ENCODE results near the gene SLC26A8. TPM values are rescaled to one million over a fixed set of nuclear protein-coding genes. Genes with fewer than 3 reads are reported as not detected.

The SLC26A8 gene
- total and polyA plus RNA-seq, 2 experiments from 2014 or later = 0.89 to 2.9 TPM

DNA sequence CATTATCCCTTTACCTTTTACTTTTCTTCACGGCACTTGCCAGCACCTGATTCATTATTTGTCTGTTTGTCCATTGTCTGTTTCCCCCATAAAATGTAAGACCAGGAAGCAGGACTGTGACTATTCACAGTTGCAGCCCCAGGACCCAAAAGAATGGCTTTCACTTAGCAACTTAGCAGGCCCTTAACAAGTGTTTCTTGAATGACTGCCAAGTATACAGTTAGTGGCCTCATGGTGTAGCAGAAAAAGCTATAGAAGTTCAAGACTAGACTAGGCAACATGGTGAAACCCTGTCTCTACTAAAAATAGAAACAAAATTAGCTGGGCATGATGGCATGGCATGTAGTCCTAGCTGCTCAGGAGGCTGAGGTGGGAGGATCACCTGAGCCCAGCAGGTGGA is 4.3 kb downstream of the SLC26A8 start:
- ATAC-seq = no peak
- no peaks in the 10 kb centered on the region for H3K79me2 ChIP-seq (replicated peaks; ENCODE audit: insufficient read depth)

DNA sequence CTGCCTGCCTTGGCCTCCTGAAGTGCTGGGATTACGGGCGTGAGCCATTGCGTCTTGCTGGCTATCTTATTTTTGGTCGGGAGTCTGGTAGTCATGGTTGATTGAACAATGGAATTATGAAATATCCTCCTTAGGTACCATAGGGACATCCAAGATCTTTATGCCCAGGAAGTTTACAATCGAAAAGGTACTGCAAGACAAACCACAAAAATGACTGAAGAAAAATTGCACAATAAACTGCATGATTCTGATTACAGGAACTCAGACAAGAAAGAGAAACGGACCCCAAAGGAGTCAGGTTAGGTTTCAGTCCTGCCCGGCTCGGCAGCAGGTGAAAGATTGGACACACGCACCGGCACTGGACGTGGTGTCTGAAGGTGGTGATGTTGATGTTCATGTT is 5.3 kb downstream of the SLC26A8 start:
- no peak overlapping the region for H2AFZ ChIP-seq
- ATAC-seq = no peak
- Mint-ChIP-seq H3K4me1 (peaks cover 9% of the 10 kb centered on the region), H3K27ac (no peak overlapping the region), H3K4me3 (no peak overlapping the region), H3K36me3 (ENCODE audit: low read depth) (no peaks in the 10 kb centered on the region), H3K9me3 (no peaks in the 10 kb centered on the region), H3K27me3 (ENCODE audit: insufficient read depth, low read depth, poor library complexity) (peaks cover 9% of the 10 kb centered on the region)
- H3K27me3 ChIP-seq (ENCODE audit: insufficient read depth) = no peaks in the 10 kb centered on the region
- no peaks in the 10 kb centered on the region for H3K9me2 ChIP-seq (ENCODE audit: insufficient read depth)
- no peak for DNase-seq (ENCODE audit: low spot score)
- no peak overlapping the region for H3K4me3 ChIP-seq
- no peaks in the 10 kb centered on the region for H3K36me3 ChIP-seq (ENCODE audit: insufficient read depth)
- TF ChIP-seq NANOG (IDR thresholded peaks at IDR 0.05; ENCODE audit: borderline replicate concordance) (no peak), STAT1 (IDR thresholded peaks at IDR 0.05; ENCODE audit: unreplicated experiment) (no peak), POLR2AphosphoS5 (IDR thresholded peaks at IDR 0.05; ENCODE audit: low read depth) (no peak), ZNF114 (CRISPR knock-in tag; IDR thresholded peaks at IDR 0.05) (no peak), JUNB (IDR thresholded peaks at IDR 0.05; ENCODE audit: unreplicated experiment) (no peak)
- TF ChIP-seq, protein P1, sequence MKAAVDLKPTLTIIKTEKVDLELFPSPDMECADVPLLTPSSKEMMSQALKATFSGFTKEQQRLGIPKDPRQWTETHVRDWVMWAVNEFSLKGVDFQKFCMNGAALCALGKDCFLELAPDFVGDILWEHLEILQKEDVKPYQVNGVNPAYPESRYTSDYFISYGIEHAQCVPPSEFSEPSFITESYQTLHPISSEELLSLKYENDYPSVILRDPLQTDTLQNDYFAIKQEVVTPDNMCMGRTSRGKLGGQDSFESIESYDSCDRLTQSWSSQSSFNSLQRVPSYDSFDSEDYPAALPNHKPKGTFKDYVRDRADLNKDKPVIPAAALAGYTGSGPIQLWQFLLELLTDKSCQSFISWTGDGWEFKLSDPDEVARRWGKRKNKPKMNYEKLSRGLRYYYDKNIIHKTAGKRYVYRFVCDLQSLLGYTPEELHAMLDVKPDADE (IDR thresholded peaks at IDR 0.05) = no peak
- TF ChIP-seq, protein P2, sequence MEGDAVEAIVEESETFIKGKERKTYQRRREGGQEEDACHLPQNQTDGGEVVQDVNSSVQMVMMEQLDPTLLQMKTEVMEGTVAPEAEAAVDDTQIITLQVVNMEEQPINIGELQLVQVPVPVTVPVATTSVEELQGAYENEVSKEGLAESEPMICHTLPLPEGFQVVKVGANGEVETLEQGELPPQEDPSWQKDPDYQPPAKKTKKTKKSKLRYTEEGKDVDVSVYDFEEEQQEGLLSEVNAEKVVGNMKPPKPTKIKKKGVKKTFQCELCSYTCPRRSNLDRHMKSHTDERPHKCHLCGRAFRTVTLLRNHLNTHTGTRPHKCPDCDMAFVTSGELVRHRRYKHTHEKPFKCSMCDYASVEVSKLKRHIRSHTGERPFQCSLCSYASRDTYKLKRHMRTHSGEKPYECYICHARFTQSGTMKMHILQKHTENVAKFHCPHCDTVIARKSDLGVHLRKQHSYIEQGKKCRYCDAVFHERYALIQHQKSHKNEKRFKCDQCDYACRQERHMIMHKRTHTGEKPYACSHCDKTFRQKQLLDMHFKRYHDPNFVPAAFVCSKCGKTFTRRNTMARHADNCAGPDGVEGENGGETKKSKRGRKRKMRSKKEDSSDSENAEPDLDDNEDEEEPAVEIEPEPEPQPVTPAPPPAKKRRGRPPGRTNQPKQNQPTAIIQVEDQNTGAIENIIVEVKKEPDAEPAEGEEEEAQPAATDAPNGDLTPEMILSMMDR (conservative IDR thresholded peaks at IDR 0.05; ENCODE audit: low read depth in 2 of 2) = no peak
- H3F3A ChIP-seq (replicated peaks; ENCODE audit: low read depth) = no peaks in the 10 kb centered on the region
- H3K27ac ChIP-seq (ENCODE audit: low read depth) = no peak overlapping the region
- H4K20me1 ChIP-seq (replicated peaks; ENCODE audit: insufficient read depth) = no peaks in the 10 kb centered on the region
- H3K4me2 ChIP-seq = no peak overlapping the region
- H3K79me2 ChIP-seq (replicated peaks; ENCODE audit: insufficient read depth) = no peaks in the 10 kb centered on the region
- H3K4me1 ChIP-seq (ENCODE audit: insufficient read depth) = peaks cover 5% of the 10 kb centered on the region; the same call in 1 of the 2 replicates

More for the DNA sequence above, 4.3 kb downstream of the SLC26A8 start:
- TF ChIP-seq JUNB (IDR thresholded peaks at IDR 0.05; ENCODE audit: unreplicated experiment) (no peak), EZH2 (IDR thresholded peaks at IDR 0.05; ENCODE audit: low read depth, unreplicated experiment) (no peak), POLR2AphosphoS5 (IDR thresholded peaks at IDR 0.05; ENCODE audit: low read depth) (no peak), ZNF331 (CRISPR knock-in tag; IDR thresholded peaks at IDR 0.05; ENCODE audit: low read depth) (no peak), ZNF114 (CRISPR knock-in tag; IDR thresholded peaks at IDR 0.05) (no peak)
- TF ChIP-seq, protein P2 (conservative IDR thresholded peaks at IDR 0.05; ENCODE audit: low read depth in 2 of 2) = no peak
- TF ChIP-seq, protein P1 (IDR thresholded peaks at IDR 0.05) = no peak
- no peaks in the 10 kb centered on the region for H3F3A ChIP-seq (replicated peaks; ENCODE audit: low read depth)
- no peaks in the 10 kb centered on the region for H3K36me3 Mint-ChIP-seq (ENCODE audit: low read depth)
- no peak overlapping the region for H3K27ac Mint-ChIP-seq
- H3K4me3 ChIP-seq = no peak overlapping the region
- no peaks in the 10 kb centered on the region for H4K20me1 ChIP-seq (replicated peaks; ENCODE audit: insufficient read depth)
- H3K27me3 ChIP-seq (ENCODE audit: insufficient read depth) = peaks cover 2% of the 10 kb centered on the region; the same call in 1 of the 2 replicates
- no peak overlapping the region for H2AFZ ChIP-seq
- no peaks in the 10 kb centered on the region for H3K9me2 ChIP-seq (ENCODE audit: insufficient read depth)
- no peak for DNase-seq (ENCODE audit: low spot score)
- H3K27ac ChIP-seq (ENCODE audit: low read depth) = no peak overlapping the region
- H3K9me3 Mint-ChIP-seq = no peaks in the 10 kb centered on the region
- H3K4me3 Mint-ChIP-seq = no peak overlapping the region
- no peak overlapping the region for H3K4me2 ChIP-seq
- peaks cover 9% of the 10 kb centered on the region for H3K27me3 Mint-ChIP-seq (ENCODE audit: insufficient read depth, low read depth, poor library complexity)
- peaks cover 11% of the 10 kb centered on the region for H3K4me1 ChIP-seq (ENCODE audit: insufficient read depth)
- H3K4me1 Mint-ChIP-seq = peaks cover 13% of the 10 kb centered on the region
- no peaks in the 10 kb centered on the region for H3K36me3 ChIP-seq (ENCODE audit: insufficient read depth)

Measured in GM23338 (cell line).